NCI-H345 treated with DMSO at 0.1 percent for 48 hours (cell line): ENCODE measurements around the gene TTC39C.
"Not testable (repeated sequence)": the region's sequence is repeated elsewhere in the genome, so short reads cannot be mapped to it uniquely, and the experiment has no call there.

ENCODE experiments used
- DNase-seq: peaks from one replicate; lab custom pipeline; 2025; ENCODE audit not compliant: unreplicated experiment; lab: John Stamatoyannopoulos, UW

The TTC39C gene

GRCh38 chr18:24016643-24017042, 2.1 kb downstream of the TTC39C start:
- DNase-seq, result peak; percentile 44

GRCh38 chr18:24018299-24018886, 3.8 kb downstream of the TTC39C start:
- DNase-seq, result no peak

DNA sequence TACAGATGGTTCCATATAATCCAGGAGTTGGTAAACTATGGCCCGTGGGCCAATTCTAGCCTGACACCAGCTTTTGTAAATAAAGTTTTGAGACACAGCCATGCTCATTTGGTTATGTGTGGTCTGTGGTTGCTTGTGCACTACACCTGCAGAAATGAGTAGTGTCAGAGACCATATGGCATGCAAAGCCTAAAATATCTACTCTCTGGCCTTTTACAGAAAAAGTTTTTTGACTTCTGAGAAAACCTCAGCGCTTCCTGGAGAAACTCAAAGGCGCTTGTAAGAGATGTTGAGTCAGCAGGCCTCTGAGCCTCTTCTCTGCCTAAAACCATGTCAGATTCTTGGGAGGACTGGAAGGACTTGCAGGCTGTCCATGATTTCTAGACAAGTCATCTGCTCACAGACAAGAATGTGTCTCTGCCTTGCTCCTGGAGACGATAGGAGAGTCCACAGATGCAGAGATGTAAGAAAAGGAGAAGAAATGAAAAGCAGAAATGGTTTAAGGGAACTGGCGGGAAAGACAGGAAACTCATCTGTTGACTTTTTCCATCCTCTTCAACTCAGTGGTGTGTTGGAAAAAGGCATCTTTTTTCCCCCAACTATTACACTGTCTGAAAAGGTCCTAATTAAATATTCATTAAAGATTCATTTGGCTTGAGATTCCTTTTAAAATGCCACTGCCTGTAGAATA, 5.2 kb downstream of the TTC39C start:
- no peak for DNase-seq

GRCh38 chr18:24021505-24021904, 7.0 kb downstream of the TTC39C start:
- no peak for DNase-seq

DNA sequence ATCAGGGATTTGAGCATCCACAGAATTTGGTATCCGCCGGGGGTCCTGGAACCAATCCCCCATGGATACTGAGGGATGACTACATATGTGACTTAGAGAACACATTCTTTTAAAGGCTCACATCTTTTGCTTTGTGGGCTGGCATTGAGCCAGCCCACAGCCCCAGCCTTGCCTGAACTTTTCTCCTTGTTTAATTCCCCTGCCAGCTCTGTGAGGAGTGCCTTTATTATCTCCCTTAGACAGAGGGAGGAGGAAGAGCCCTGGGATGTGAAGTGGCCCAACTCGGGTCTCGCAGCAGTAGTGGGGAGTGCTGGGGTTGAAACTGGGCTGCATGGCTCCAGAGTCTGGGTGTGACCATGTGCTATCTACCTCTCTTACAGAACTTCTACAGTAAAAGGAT, 7.6 kb downstream of the TTC39C start:
- DNase-seq, result no peak

GRCh38 chr18:24023185-24023814, 8.7 kb downstream of the TTC39C start:
- no peak for DNase-seq

GRCh38 chr18:24024425-24024824, 9.9 kb downstream of the TTC39C start:
- no peak for DNase-seq

DNA sequence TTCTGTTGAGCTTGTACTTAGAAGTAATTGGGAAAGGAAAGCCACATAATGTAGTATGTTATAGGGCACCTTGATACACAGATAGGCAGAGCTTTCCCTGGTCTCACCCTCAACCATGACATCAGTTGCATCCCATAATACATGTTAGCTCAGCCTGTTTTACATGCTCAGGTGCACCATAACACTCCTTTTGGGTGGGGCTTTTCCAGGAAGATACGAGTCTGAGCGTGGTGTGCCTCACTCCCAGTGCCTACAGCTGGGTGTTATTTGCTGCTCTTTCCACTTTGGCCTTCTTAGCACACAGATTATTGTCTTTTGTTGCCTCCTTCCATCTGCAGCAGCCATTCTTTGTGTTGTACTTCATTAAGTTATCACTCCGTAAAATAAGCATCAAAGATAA, 11.9 kb downstream of the TTC39C start:
- no peak for DNase-seq

GRCh38 chr18:24027156-24027827, 12.7 kb downstream of the TTC39C start:
- DNase-seq, result no peak

- not testable (repeated sequence) for DNase-seq
These were observed 14.4 kb downstream of the TTC39C start for GRCh38 chr18:24028946-24029345.

DNA sequence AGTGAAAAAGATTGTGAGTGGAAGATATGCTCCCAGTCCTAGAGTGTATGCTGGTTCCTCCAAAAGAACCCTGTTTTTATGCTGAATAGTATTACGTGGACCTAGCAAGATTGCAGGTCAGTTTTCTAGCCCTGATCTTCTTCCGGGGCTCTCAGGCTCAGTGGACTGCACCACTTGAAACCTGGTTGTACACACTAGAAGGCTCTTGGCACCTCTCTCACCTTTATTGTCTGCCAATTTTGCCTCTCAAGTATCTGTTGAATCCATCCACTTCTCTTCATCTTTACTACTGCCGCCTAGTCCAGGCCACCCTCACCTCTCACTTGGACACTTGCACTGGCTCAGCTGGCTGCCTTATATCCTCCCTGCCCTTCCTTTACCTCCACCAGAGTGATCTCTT, 16.8 kb downstream of the TTC39C start:
- DNase-seq, result no peak

DNA sequence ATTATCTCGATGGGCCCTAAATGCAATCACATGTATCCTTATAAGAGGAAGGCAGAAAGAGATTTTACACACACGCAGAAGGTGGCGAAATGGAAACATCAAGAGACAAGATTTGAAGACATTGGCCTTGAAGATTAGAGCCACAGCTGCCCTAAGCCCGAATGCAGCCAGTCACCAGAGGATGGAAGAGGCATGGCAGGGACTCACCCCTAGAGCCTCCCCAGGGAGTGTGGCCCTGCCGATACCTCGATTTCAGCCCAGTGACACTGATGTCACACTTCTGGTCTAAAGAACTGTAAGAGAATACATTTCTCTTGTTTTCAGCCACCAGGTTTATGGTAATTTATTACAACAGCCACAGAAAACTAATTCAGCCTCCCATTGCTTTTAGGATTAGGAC, 17.4 kb downstream of the TTC39C start:
- no peak for DNase-seq

GRCh38 chr18:24033641-24034412, 19.3 kb downstream of the TTC39C start:
- no peak for DNase-seq

GRCh38 chr18:24035316-24035715, 20.8 kb downstream of the TTC39C start:
- DNase-seq, result no peak

- no peak for DNase-seq
These were observed 25.1 kb downstream of the TTC39C start for GRCh38 chr18:24039671-24040070.

GRCh38 chr18:24041691-24042090, 27.1 kb downstream of the TTC39C start:
- DNase-seq, result no peak

GRCh38 chr18:24043403-24043802, 28.8 kb downstream of the TTC39C start:
- no peak for DNase-seq

- DNase-seq, result no peak
These were observed 33.7 kb downstream of the TTC39C start for GRCh38 chr18:24048261-24048660.

- no peak for DNase-seq
These were observed 34.6 kb downstream of the TTC39C start for GRCh38 chr18:24049142-24049541.

DNA sequence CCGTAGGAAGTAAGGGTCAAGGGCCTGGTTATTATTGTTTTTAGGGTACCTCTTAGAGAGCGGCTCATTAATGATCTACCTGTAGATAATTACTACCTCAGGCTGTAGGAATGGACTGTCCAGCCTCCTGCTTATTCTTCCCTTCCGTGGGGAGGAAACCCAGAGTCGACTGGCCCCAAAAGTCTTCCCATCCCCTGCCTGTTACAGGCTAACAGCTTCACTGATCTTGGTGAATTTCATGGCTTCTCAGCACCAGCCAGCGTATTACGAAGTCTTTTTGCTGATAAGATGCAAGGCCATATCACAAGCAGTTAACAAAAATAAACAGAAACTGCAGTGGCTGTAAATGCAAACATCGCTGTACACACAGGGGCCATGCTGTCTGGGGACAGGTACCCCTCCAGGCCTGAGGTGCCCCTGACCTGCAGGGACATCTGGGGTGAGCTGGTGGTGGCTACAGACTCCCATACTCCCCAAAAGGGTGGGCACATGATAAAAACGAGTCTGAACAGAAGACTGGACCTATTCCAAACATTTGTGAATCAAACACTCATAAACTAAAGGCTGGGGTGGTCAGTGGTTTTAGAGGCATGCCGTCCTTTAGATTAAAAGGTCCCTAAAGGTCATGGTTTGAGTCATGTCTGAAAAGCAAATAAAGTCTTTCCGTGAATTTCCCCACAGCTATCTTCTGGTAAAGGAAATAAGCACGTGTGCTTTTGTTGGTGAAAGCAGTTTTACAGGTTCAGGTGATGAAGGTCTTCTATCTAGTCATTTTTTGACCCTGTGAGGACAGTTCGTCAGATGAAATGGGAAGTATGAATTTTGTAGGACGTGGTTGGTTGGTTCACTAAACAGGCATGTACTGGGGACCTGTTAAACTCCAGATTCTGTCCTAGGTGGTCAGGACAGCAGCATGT, 36.7 kb downstream of the TTC39C start:
- no peak for DNase-seq
